Adipocyte (in vitro differentiated cells): ENCODE measurements around the gene USP43.
"Not testable (repeated sequence)": the region's sequence is repeated elsewhere in the genome, so short reads cannot be mapped to it uniquely, and the experiment has no call there.

ENCODE experiments used
- DNase-seq: peaks from one replicate; pipeline ENCODE4 v3.0.0-alpha.2; 2015; ENCODE audit warnings: low read depth
- H3K27me3 ChIP-seq: replicated peaks from 2 replicates; pipeline ENCODE4 v1.7.0; 2013; ENCODE audit warnings: mild to moderate bottlenecking, low read length, moderate library complexity; ENCODE audit not compliant: control insufficient read depth, insufficient read depth
- H3K36me3 ChIP-seq: 2 replicates; pipeline ENCODE4 v1.7.0; 2013; ENCODE audit warnings: low read length, mild to moderate bottlenecking, moderate library complexity; ENCODE audit not compliant: control insufficient read depth, insufficient read depth, severe bottlenecking
- H3K4me1 ChIP-seq: 2 replicates; pipeline ENCODE4 v1.7.0; 2013; ENCODE audit warnings: mild to moderate bottlenecking, low read length, moderate library complexity; ENCODE audit not compliant: control insufficient read depth, insufficient read depth
- H3K4me3 ChIP-seq: 2 replicates; pipeline ENCODE4 v1.7.0; 2013; ENCODE audit warnings: mild to moderate bottlenecking, low read length, moderate library complexity
- H3K9ac ChIP-seq: 2 replicates; pipeline ENCODE4 v1.7.0; 2013; ENCODE audit warnings: mild to moderate bottlenecking, low read length, moderate library complexity
- H3K9me3 ChIP-seq: 2 replicates; pipeline ENCODE4 v1.7.0; 2013; ENCODE audit warnings: mild to moderate bottlenecking, low read length, moderate library complexity; ENCODE audit not compliant: control insufficient read depth

USP43 gene

GRCh38 chr17:9635340-9635739, 10.0 kb upstream of the USP43 start:
- Histone ChIP-seq H3K36me3 (no peaks in the 10 kb centered on the region), H3K4me1 (no peaks in the 10 kb centered on the region), H3K4me3 (no peak overlapping the region), H3K9ac (no peak overlapping the region), H3K27me3 (peaks cover 3% of the 10 kb centered on the region), H3K9me3 (peaks cover 5% of the 10 kb centered on the region)
- no peak for DNase-seq

- Histone ChIP-seq H3K4me1 (no peaks in the 10 kb centered on the region), H3K4me3 (no peak overlapping the region), H3K27me3 (peaks cover 3% of the 10 kb centered on the region), H3K9ac (no peak overlapping the region), H3K9me3 (peaks cover 5% of the 10 kb centered on the region), H3K36me3 (no peaks in the 10 kb centered on the region)
- no peak for DNase-seq
Observed at GRCh38 chr17:9636501-9636900, 8.8 kb upstream of the USP43 start.

GRCh38 chr17:9640388-9640787, 4.9 kb upstream of the USP43 start:
- not testable (repeated sequence) for H3K4me1 ChIP-seq, H3K9ac ChIP-seq, DNase-seq, H3K4me3 ChIP-seq, H3K9me3 ChIP-seq, H3K36me3 ChIP-seq
- peaks cover 15% of the 10 kb centered on the region for H3K27me3 ChIP-seq

- H3K4me1 ChIP-seq: peaks cover 7% of the 10 kb centered on the region
- peaks cover 28% of the 10 kb centered on the region for H3K27me3 ChIP-seq
- no peaks in the 10 kb centered on the region for H3K36me3 ChIP-seq
- no peak for DNase-seq
- H3K9ac ChIP-seq: no peak overlapping the region
- no peak overlapping the region for H3K4me3 ChIP-seq
- H3K9me3 ChIP-seq: no peaks in the 10 kb centered on the region
Observed at GRCh38 chr17:9643611-9644010, 1.7 kb upstream of the USP43 start.

- Histone ChIP-seq H3K4me3 (no peak overlapping the region), H3K4me1 (peaks cover 7% of the 10 kb centered on the region), H3K27me3 (peaks cover 28% of the 10 kb centered on the region), H3K9ac (no peak overlapping the region), H3K36me3 (no peaks in the 10 kb centered on the region), H3K9me3 (no peaks in the 10 kb centered on the region)
- DNase-seq: no peak
Observed at GRCh38 chr17:9645851-9646545, 681 bp downstream of the USP43 start.

- Histone ChIP-seq H3K4me3 (no peak overlapping the region), H3K36me3 (no peaks in the 10 kb centered on the region), H3K27me3 (peaks cover 28% of the 10 kb centered on the region), H3K9ac (no peak overlapping the region), H3K9me3 (no peaks in the 10 kb centered on the region), H3K4me1 (peaks cover 7% of the 10 kb centered on the region)
- DNase-seq: no peak
Observed at GRCh38 chr17:9646546-9646885, 1.2 kb downstream of the USP43 start.

GRCh38 chr17:9647014-9647413, 1.7 kb downstream of the USP43 start:
- peaks cover 28% of the 10 kb centered on the region for H3K27me3 ChIP-seq
- DNase-seq: no peak
- H3K4me3 ChIP-seq: no peak overlapping the region

GRCh38 chr17:9648521-9649110, 3.3 kb downstream of the USP43 start:
- Histone ChIP-seq H3K4me1 (peaks cover 7% of the 10 kb centered on the region), H3K27me3 (peaks cover 24% of the 10 kb centered on the region), H3K9ac (no peak overlapping the region), H3K9me3 (no peaks in the 10 kb centered on the region), H3K36me3 (no peaks in the 10 kb centered on the region), H3K4me3 (no peak overlapping the region)
- DNase-seq: no peak

More at GRCh38 chr17:9647014-9647413, 1.7 kb downstream of the USP43 start:
- Histone ChIP-seq H3K9ac (no peak overlapping the region), H3K4me1 (peaks cover 7% of the 10 kb centered on the region), H3K36me3 (no peaks in the 10 kb centered on the region), H3K9me3 (no peaks in the 10 kb centered on the region)

GRCh38 chr17:9658593-9659211, 13.4 kb downstream of the USP43 start:
- H3K4me3 ChIP-seq: no peak overlapping the region
- peaks cover 3% of the 10 kb centered on the region for H3K27me3 ChIP-seq
- no peaks in the 10 kb centered on the region for H3K4me1 ChIP-seq
- H3K9me3 ChIP-seq: peaks cover 4% of the 10 kb centered on the region
- no peak for DNase-seq
- H3K36me3 ChIP-seq: no peaks in the 10 kb centered on the region
- H3K9ac ChIP-seq: no peak overlapping the region

GRCh38 chr17:9661027-9661426, 15.7 kb downstream of the USP43 start:
- DNase-seq: no peak
- peaks cover 10% of the 10 kb centered on the region for H3K9me3 ChIP-seq
- H3K9ac ChIP-seq: no peak overlapping the region
- no peak overlapping the region for H3K4me3 ChIP-seq
- no peaks in the 10 kb centered on the region for H3K4me1 ChIP-seq
- H3K27me3 ChIP-seq: no peaks in the 10 kb centered on the region
- H3K36me3 ChIP-seq: no peaks in the 10 kb centered on the region

GRCh38 chr17:9663511-9663910, 18.2 kb downstream of the USP43 start:
- not testable (repeated sequence) for H3K9ac ChIP-seq, H3K36me3 ChIP-seq, H3K4me1 ChIP-seq, H3K4me3 ChIP-seq, H3K27me3 ChIP-seq, DNase-seq
- H3K9me3 ChIP-seq: peaks cover 11% of the 10 kb centered on the region
